ENCODE data around the gene PDXDC1.
A peak's percentile ranks its signal among the peaks of the same experiment; 100 is the strongest.
"Not testable (repeated sequence)": the region's sequence is repeated elsewhere in the genome, so short reads cannot be mapped to it uniquely, and the experiment has no call there.

PDXDC1 gene

DNA sequence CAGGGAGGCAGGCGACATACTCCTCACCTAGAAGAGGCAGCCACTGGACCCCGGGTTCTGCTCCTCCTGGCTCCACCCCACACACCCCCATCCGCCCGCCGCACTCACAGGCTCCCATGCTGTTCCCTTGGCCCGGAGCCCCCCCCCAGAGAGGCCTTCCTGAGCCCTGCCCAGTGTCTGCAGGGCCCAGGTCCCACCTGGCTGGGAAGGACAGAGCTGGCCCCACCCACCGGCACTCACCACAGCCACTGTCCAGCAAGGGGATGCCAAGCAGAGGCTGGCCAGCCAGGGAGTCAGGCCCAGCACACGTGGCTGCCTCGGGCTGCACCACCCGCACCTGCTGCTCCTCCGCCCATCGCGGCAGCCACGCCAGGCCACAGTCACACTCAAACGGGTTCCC is 162.7 kb downstream of the PDXDC1 start:
- not testable (repeated sequence) for DNase-seq

GRCh38 chr16:15140444-15141365 is 165.9 kb downstream of the PDXDC1 start:
- DNase-seq = not testable (repeated sequence)

DNA sequence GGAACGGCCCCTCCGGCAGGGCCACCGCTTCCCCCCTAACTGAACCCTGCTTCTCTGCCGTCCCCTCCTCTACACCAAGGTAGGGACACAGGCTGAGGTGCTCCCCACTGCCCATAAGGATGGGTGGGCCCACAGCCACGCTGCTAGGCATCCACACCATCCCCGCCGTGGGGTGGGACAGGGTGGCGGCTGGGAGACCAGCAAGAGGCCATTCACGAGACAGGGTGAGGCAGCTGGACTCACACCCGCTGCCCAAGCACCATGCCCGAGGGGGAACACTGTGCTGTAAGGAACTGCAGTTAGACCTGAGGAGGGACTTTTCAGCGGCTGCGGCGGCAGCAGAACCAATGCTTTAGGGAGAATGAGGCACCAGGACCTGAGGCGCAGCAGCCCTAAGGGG is 166.8 kb downstream of the PDXDC1 start:
- no peak for DNase-seq

DNA sequence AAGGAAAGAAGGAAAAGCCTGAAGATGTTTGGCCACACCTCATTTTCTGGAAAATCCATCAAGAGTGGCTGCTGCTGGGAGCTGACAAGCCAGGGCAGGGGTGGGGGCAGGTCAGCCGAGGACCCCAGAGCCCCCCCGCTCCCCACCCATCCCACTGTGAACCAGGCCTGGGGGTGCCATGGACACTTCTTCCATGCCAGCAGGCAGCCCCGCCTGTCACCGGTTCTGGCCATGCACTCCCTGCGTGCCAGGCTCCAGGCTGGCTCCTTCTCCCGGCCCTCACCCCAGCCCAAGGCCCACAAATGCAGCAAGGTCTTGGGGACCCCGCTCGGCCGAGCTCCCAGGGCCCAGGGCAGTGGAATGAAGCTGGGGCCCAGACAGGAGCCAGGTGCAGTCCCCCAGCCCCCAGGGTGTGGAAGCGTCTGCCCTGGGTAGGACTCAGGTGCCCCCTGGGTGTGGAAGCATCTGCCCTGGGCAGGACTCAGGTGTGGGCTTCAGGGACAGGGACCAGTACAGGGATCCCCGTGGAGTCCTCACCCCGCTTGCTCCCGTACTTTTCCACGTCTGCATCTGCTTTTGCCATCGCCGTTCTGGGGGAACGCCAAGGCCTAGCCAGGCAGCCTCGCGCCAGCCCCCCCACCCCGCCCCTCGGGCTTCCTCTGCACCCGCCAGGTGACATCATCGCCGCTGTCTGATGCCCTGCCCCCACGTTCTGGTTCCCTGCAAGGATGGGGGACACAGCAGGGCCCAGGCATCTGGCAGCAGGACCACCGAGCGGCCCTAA is 167.5 kb downstream of the PDXDC1 start:
- not testable (repeated sequence) for DNase-seq

- not testable (repeated sequence) for DNase-seq
These were observed 168.2 kb downstream of the PDXDC1 start for GRCh38 chr16:15142891-15143600.

- DNase-seq = not testable (repeated sequence)
These were observed 168.8 kb downstream of the PDXDC1 start for GRCh38 chr16:15143601-15144091.

GRCh38 chr16:15144092-15144631 is 169.3 kb downstream of the PDXDC1 start:
- DNase-seq = not testable (repeated sequence)

- not testable (repeated sequence) for DNase-seq
These were observed 170.1 kb downstream of the PDXDC1 start for GRCh38 chr16:15144781-15145417.

- DNase-seq = peak; percentile 10
These were observed 170.8 kb downstream of the PDXDC1 start for GRCh38 chr16:15145418-15146263.

DNA sequence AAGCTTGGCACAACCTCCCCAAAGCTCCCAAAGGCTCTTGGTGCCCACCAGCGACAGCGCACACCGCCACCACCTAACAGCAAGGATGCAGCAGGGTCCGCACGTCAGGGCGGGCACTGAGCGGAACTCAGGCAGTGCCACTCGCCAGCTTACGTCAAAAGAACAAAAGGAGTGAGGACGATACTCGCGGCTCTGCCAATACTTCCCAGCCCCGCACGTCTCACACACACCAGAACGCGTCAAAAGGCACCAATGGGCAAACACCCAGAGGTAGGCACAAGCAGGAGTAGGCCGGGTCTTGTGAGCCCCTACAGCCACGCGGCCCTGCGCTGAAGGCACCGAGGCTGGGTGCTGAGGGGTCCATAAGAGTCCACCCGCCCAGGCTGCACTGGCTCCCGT is 171.4 kb downstream of the PDXDC1 start:
- DNase-seq = not testable (repeated sequence)

GRCh38 chr16:15148831-15149230 is 174.0 kb downstream of the PDXDC1 start:
- not testable (repeated sequence) for DNase-seq

DNA sequence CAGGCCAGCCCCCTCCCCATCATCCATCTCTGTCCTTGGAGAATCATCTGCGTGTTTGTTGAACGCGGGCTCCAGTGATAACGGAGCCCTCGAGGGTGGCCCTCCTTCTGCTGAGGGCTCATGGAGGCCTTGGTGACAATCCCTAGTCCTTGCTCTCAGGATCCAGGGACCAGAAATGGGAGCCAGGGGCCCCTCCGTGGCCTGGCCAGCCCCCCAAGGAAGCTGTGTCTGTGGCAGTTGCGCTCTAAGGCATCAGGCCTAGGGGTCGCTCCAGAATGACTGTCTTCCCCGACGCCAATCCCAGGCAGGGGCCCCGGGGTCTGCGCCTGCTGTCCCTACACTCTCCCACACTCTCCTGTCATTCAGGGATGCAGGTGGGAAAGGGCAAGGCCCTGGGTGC is 174.4 kb downstream of the PDXDC1 start:
- not testable (repeated sequence) for DNase-seq

DNA sequence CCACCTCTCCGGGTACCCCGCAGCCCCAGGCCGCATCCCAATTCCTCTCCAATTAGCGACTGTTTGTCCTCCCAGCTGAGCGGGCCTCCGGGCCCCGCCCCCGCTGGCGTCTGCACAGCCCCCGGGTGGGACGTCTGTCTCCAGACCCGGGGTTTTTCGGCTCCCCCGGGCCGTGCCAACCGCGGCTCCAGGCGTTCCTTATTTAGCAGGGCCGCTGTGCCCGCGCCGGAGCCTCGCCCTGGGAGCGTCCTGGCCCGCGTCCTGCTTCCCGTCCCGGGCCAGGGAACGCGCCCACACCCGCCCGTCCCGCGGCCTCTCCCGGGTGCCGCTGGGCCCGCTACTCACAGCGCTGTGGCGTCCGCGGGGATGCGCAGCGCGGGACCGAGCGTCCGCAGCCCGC is 179.2 kb downstream of the PDXDC1 start:
- DNase-seq = not testable (repeated sequence)

GRCh38 chr16:15154650-15155562 is 180.1 kb downstream of the PDXDC1 start:
- DNase-seq = peak; percentile 66

GRCh38 chr16:15157644-15158043 is 182.8 kb downstream of the PDXDC1 start:
- not testable (repeated sequence) for DNase-seq

DNA sequence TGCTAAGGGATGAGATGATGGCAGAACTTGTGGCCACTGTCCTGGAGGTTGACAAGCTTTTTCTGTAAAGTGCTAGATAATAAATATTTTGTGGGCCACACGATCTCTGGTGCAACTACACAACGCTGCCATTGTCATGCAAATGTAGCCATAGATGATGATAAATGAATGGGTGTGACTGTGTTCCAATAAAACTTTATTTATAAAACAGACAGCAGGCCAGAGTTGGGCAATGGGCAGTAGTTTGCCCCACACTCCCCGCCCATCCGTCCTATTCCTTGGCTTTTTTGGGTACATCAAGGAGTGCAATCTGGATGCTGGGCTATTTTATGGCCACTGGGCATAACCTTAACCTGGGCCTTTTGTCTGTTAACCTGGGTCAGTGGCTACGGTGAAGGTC is 184.8 kb downstream of the PDXDC1 start:
- not testable (repeated sequence) for DNase-seq

- not testable (repeated sequence) for DNase-seq
These were observed 185.7 kb downstream of the PDXDC1 start for GRCh38 chr16:15160571-15160970.

DNA sequence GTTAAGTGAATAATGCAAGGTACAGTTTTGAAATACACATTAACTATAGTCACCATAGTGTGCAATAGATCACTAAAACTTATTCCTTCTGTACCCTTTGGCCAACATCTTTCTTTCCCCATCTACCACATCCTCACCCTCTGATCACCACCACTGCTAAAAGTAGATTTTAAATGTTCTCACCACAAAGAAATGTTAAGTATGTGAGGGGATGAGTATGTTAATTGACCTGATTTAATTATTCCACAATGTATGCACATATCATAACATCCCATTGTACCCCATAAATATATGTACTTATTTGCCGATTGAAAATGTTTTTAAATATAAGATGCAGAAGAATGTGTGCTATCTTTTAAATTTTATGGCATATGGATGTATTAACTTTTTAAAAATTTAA is 188.2 kb downstream of the PDXDC1 start:
- not testable (repeated sequence) for DNase-seq

DNA sequence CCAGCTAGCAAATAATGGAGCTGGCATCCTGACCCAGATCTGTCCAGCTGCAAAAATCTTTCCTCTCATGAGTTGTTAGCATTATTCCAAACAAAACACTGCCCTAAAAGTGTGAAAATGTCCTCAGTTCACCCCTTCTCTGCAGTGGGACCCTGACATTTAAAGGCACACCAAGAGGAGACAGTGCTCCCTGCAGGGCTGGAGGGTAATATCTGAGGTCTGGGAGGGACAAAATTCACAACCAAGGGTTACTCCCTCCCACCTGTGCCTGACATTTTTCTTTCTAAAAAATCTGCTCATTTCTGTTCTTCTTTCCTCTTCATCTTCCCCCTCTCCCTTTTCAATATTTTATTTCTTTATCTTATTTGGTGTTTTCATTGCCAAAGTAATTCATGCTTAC is 191.4 kb downstream of the PDXDC1 start:
- not testable (repeated sequence) for DNase-seq

DNA sequence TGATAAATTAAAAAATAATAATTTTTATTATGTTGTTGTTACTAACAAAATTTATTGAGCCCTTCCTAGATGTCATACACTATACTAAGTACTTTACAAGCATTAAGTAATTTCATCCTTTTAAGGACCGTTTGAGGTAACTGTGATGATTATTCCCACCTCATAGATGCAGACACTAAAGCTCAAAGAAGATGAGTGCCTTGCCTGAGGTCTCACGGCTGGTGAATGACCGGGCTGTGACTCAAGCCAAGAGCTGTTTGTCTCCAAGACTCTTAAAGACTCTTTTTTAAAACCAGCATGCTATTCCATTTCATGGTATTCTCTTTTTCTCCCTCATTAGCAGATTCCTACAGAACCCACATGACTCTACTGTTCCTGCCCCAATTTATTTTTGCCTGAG is 193.5 kb downstream of the PDXDC1 start:
- DNase-seq = not testable (repeated sequence)

All from NCI-H1694 treated with DMSO at 0.1 percent for 48 hours (cell line).